HCT116 (cell line): Measurements from ENCODE around the gene ZFHX3. TPM values are rescaled to one million over a fixed set of nuclear protein-coding genes. Genes with fewer than 3 reads are reported as not detected.

Source experiments
- ATAC-seq: fragments of 200-7000 bp; cut with Tn5 transposase; 2 replicates; pipeline ENCODE4 v1.9.1; 2020; ENCODE audit warnings: mild to moderate bottlenecking, moderate library complexity
- BruUV-seq: library from RNA; stranded (reverse); fragments of 400-500 nt; replicated peaks from 2 replicates; lab custom pipeline; 2021; lab: Mats Ljungman, UMichigan
- CTCF ChIA-PET: fragments of 300-600 bp; sonication (Branson Sonifier 250); formaldehyde crosslinking; loops from one replicate; lab custom pipeline; 2021; ENCODE audit warnings: antibody characterized with exemption; lab: Charles Lee
- POLR2A ChIA-PET: fragments of 300-600, 350-600 bp; sonication (Branson Sonifier 250); formaldehyde crosslinking; loops from one replicate; lab custom pipeline; 2021; ENCODE audit warnings: antibody characterized with exemption; lab: Charles Lee
- RAD21 ChIA-PET, 2 experiments: fragments of 300-600 bp; sonication (Branson Sonifier 250); formaldehyde crosslinking; loops; one replicate each; lab custom pipeline; 2023; ENCODE audit warnings: low total read pairs in 2 of 2; ENCODE audit not compliant: uncharacterized antibody in 2 of 2, unreplicated experiment in 2 of 2, low non-redundant PET in 1 of 2; lab: Charles Lee
- DNase-seq: peaks from one replicate; pipeline ENCODE4 v3.0.0-alpha.2; 2010; ENCODE audit warnings: low read depth, low spot score
- H2AFZ ChIP-seq: fragments of 200-600 bp; shearing (Covaris generic), sonication (generic); 2 replicates; pipeline ENCODE4 v1.6.1; 2017; ENCODE audit warnings: low read depth, mixed run types, mixed read lengths, antibody characterized with exemption, low read length; ENCODE audit not compliant: poor library complexity, severe bottlenecking
- H3K27ac ChIP-seq: 2 replicates; pipeline ENCODE4 v1.5.1; 2012; ENCODE audit warnings: low read depth, low read length
- H3K27me3 ChIP-seq: fragments of 200-600 bp; sonication (generic); 2 replicates; pipeline ENCODE4 v1.6.1; 2016; ENCODE audit warnings: mixed run types, low read length, mixed read lengths; ENCODE audit not compliant: insufficient read depth
- H3K36me3 ChIP-seq, 2 experiments: fragments of 200-500 bp in 1 of 2; fragments of 200-600 bp in 1 of 2; sonication (Bioruptor generic) in 1 of 2; sonication (generic) in 1 of 2; 2 replicates each; pipeline versions ENCODE4 v1.5.1 to v1.6.1; 2014 to 2016; ENCODE audit warnings: low read length in 2 of 2, inconsistent platforms in 1 of 2, mixed read lengths in 1 of 2, mixed run types in 1 of 2; ENCODE audit not compliant: insufficient read depth in 2 of 2, control insufficient read depth in 1 of 2
- H3K4me1 ChIP-seq, 2 experiments: fragments of 200-600 bp in 1 of 2; sonication (generic) in 1 of 2; 2 replicates each; pipeline versions ENCODE4 v1.5.1 to v1.6.1; 2012 to 2017; ENCODE audit warnings: low read length in 2 of 2, inconsistent platforms in 1 of 2, mild to moderate bottlenecking in 1 of 2, mixed read lengths in 1 of 2, mixed run types in 1 of 2, moderate library complexity in 1 of 2; ENCODE audit not compliant: insufficient read depth in 2 of 2, control insufficient read depth in 1 of 2
- H3K4me2 ChIP-seq: fragments of 200-600 bp; sonication (generic); 2 replicates; pipeline ENCODE4 v1.6.1; 2017; ENCODE audit warnings: mixed run types, low read length, mixed read lengths
- H3K4me3 ChIP-seq, 2 experiments: fragments of 200-600 bp in 1 of 2; sonication (generic) in 1 of 2; replicated peaks in 1 of 2; 2 replicates each; pipeline ENCODE4 v1.5.1; 2011 to 2016; ENCODE audit warnings: low read length in 2 of 2, control low read depth in 1 of 2, low read depth in 1 of 2, mild to moderate bottlenecking in 1 of 2, mixed read lengths in 1 of 2, mixed run types in 1 of 2
- H3K79me2 ChIP-seq: fragments of 200-600 bp; sonication (generic); 2 replicates; pipeline ENCODE4 v1.6.1; 2017; ENCODE audit warnings: mild to moderate bottlenecking, mixed run types, low read length, moderate library complexity, mixed read lengths; ENCODE audit not compliant: insufficient read depth
- H3K9ac ChIP-seq: fragments of 200-600 bp; sonication (generic); 2 replicates; pipeline ENCODE4 v1.6.1; 2016; ENCODE audit warnings: low read length, mixed read lengths
- H3K9me2 ChIP-seq: fragments of 200-600 bp; sonication (generic), shearing (Covaris generic); 2 replicates; pipeline ENCODE4 v1.6.1; 2017; ENCODE audit warnings: mixed run types, mild to moderate bottlenecking, moderate library complexity; ENCODE audit not compliant: insufficient read depth
- H3K9me3 ChIP-seq, 2 experiments: fragments of 200-500 bp in 1 of 2; fragments of 200-600 bp in 1 of 2; sonication (Bioruptor generic) in 1 of 2; sonication (generic) in 1 of 2; 2 replicates each; pipeline ENCODE4 v1.6.1; 2014 to 2017; ENCODE audit warnings: low read length in 2 of 2, mixed read lengths in 2 of 2, inconsistent platforms in 1 of 2, low read depth in 1 of 2, mild to moderate bottlenecking in 1 of 2, mixed run types in 1 of 2, moderate library complexity in 1 of 2; ENCODE audit not compliant: control insufficient read depth in 1 of 2, insufficient read depth in 1 of 2
- H4K20me1 ChIP-seq: fragments of 200-600 bp; sonication (generic), shearing (Covaris generic); 2 replicates; pipeline ENCODE4 v1.6.1; 2017; ENCODE audit warnings: mixed run types, mild to moderate bottlenecking, moderate library complexity; ENCODE audit not compliant: insufficient read depth
- CBX3 ChIP-seq: IDR thresholded peaks from 2 replicates; pipeline ENCODE4 v1.6.1; 2012; ENCODE audit warnings: low read depth
- CEBPB ChIP-seq: IDR thresholded peaks from 2 replicates; pipeline ENCODE4 v1.6.1; 2012; ENCODE audit warnings: low read depth
- ELF1 ChIP-seq: IDR thresholded peaks from 2 replicates; pipeline ENCODE4 v1.6.1; 2012; ENCODE audit warnings: low read depth, borderline replicate concordance
- REST ChIP-seq: IDR thresholded peaks from 2 replicates; pipeline ENCODE4 v1.6.1; 2012; ENCODE audit warnings: low read depth
- TCF7L2 ChIP-seq: IDR thresholded peaks from 2 replicates; pipeline ENCODE4 v1.7.0; 2011; ENCODE audit warnings: borderline replicate concordance, inconsistent platforms; ENCODE audit not compliant: insufficient read depth, insufficient read length; ENCODE audit errors: extremely low read depth
- YY1 ChIP-seq: IDR thresholded peaks from 2 replicates; pipeline ENCODE4 v1.6.1; 2011; ENCODE audit warnings: low read length, low read depth, moderate library complexity, mild to moderate bottlenecking; ENCODE audit not compliant: insufficient replicate concordance; ENCODE audit errors: extremely low read depth
- ZFX ChIP-seq: fragments of 450-650 bp; IDR thresholded peaks from 2 replicates; pipeline ENCODE4 v1.6.1; 2017
- intact Hi-C: fragments of 100-400 bp; cut with micrococcal nuclease; formaldehyde crosslinking; loops from 2 replicates; pipeline ENCODE4 v1.10.0; 2022
- total RNA-seq: library from RNA; stranded (reverse); gene quantifications from one replicate; pipeline ENCODE4 v1.2.1, GENCODE V29; 2021; ENCODE audit not compliant: unreplicated experiment
- TF ChIP-seq, protein P1 (sequence below): IDR thresholded peaks from 2 replicates; pipeline ENCODE4 v1.6.1; 2011; ENCODE audit warnings: mild to moderate bottlenecking, low read length, moderate library complexity; ENCODE audit not compliant: insufficient replicate concordance; ENCODE audit errors: extremely low read depth
- TF ChIP-seq, protein P2 (sequence below), 3 experiments: fragments of 200-600 bp in 1 of 3; sonication (generic) in 1 of 3; IDR thresholded peaks in 2 of 3; conservative IDR thresholded peaks in 1 of 3; 2 replicates each; pipeline ENCODE4 v1.5.1; 2012 to 2017; ENCODE audit warnings: low read depth in 2 of 3, low read length in 2 of 3, antibody characterized with exemption in 1 of 3, borderline replicate concordance in 1 of 3, control low read depth in 1 of 3, mild to moderate bottlenecking in 1 of 3, mixed read lengths in 1 of 3, mixed run types in 1 of 3, moderate library complexity in 1 of 3; ENCODE audit not compliant: insufficient read depth in 1 of 3
- TF ChIP-seq, protein P3 (sequence below): IDR thresholded peaks from 2 replicates; pipeline ENCODE4 v1.6.1; 2012
- TF ChIP-seq, protein P4 (sequence below): IDR thresholded peaks from 2 replicates; pipeline ENCODE4 v1.6.1; 2012

ZFHX3 gene
- total RNA-seq, 1 experiment from 2014 or later, result 6.3 TPM

GRCh38 chr16:73037845-73038570 is 9.9 kb downstream of the ZFHX3 start (continued):
- TF ChIP-seq, protein P1, sequence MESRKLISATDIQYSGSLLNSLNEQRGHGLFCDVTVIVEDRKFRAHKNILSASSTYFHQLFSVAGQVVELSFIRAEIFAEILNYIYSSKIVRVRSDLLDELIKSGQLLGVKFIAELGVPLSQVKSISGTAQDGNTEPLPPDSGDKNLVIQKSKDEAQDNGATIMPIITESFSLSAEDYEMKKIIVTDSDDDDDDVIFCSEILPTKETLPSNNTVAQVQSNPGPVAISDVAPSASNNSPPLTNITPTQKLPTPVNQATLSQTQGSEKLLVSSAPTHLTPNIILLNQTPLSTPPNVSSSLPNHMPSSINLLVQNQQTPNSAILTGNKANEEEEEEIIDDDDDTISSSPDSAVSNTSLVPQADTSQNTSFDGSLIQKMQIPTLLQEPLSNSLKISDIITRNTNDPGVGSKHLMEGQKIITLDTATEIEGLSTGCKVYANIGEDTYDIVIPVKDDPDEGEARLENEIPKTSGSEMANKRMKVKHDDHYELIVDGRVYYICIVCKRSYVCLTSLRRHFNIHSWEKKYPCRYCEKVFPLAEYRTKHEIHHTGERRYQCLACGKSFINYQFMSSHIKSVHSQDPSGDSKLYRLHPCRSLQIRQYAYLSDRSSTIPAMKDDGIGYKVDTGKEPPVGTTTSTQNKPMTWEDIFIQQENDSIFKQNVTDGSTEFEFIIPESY, result no peak
- TF ChIP-seq, all 23 proteins: peak for 0

- ATAC-seq (peak; percentile 42), DNase-seq (no peak)
- no peak overlapping the region for H2AFZ ChIP-seq
- H3K27ac ChIP-seq, result no peak overlapping the region
- H3K36me3 ChIP-seq, result no peaks in the 10 kb centered on the region
- ChIA-PET CTCF (no interaction called here), RAD21 (interaction anchor here in 1 of 2 experiments (0.7 kb wide), 1 partner anchor 795 kb away, joined by 3 read pairs; no protein-coding TSS in a partner anchor), POLR2A (no interaction called here)
- H4K20me1 ChIP-seq, result no peaks in the 10 kb centered on the region
- intact Hi-C loops, result no loop called here
- H3K4me1 ChIP-seq, result peaks cover 28 to 36% of the 10 kb centered on the region in 2 experiments
- H3K9ac ChIP-seq, result 0 out of 2 replicates have a peak overlapping the region, but pooled peaks have one; percentile 23
- H3K79me2 ChIP-seq, result peaks cover 22% of the 10 kb centered on the region
- BruUV-seq, result no TSS peak
- H3K4me3 ChIP-seq, result no peak overlapping the region
- peak overlapping the region; percentile 47 for H3K4me2 ChIP-seq
- H3K9me3 ChIP-seq, result no peaks in the 10 kb centered on the region
- H3K27me3 ChIP-seq, result no peaks in the 10 kb centered on the region
- H3K9me2 ChIP-seq, result no peaks in the 10 kb centered on the region
- TF ChIP-seq CEBPB (no peak), TCF7L2 (no peak), ELF1 (no peak), REST (no peak), YY1 (no peak), CBX3 (no peak), ZFX (no peak)
- TF ChIP-seq, protein P1, result no peak
- TF ChIP-seq, protein P2, sequence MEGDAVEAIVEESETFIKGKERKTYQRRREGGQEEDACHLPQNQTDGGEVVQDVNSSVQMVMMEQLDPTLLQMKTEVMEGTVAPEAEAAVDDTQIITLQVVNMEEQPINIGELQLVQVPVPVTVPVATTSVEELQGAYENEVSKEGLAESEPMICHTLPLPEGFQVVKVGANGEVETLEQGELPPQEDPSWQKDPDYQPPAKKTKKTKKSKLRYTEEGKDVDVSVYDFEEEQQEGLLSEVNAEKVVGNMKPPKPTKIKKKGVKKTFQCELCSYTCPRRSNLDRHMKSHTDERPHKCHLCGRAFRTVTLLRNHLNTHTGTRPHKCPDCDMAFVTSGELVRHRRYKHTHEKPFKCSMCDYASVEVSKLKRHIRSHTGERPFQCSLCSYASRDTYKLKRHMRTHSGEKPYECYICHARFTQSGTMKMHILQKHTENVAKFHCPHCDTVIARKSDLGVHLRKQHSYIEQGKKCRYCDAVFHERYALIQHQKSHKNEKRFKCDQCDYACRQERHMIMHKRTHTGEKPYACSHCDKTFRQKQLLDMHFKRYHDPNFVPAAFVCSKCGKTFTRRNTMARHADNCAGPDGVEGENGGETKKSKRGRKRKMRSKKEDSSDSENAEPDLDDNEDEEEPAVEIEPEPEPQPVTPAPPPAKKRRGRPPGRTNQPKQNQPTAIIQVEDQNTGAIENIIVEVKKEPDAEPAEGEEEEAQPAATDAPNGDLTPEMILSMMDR (IDR thresholded peaks at IDR 0.05 in 2 of 3, conservative IDR thresholded peaks at IDR 0.05 in 1 of 3; ENCODE audit: borderline replicate concordance in 1 of 3, insufficient read depth in 1 of 3, low read depth in 2 of 3, low read length in 2 of 3), result no peak
- TF ChIP-seq, protein P3, sequence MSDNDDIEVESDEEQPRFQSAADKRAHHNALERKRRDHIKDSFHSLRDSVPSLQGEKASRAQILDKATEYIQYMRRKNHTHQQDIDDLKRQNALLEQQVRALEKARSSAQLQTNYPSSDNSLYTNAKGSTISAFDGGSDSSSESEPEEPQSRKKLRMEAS, result no peak
- TF ChIP-seq, protein P4, sequence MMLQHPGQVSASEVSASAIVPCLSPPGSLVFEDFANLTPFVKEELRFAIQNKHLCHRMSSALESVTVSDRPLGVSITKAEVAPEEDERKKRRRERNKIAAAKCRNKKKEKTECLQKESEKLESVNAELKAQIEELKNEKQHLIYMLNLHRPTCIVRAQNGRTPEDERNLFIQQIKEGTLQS, result no peak
These were observed 10.6 kb downstream of the ZFHX3 start for GRCh38 chr16:73037331-73037745.
